Activated T-cell treated with anti-CD3 and anti-CD28 coated beads, Interleukin-2, amount 50 U/mL, for 4 hours (primary cell): ENCODE data around the gene PAX9. TPM values are rescaled to one million over a fixed set of nuclear protein-coding genes. Genes with fewer than 3 reads are reported as not detected.
"Not testable (repeated sequence)": the region's sequence is repeated elsewhere in the genome, so short reads cannot be mapped to it uniquely, and the experiment has no call there.

ENCODE experiments used
- ATAC-seq, 2 donors: fragments of 200-7000 bp; cut with Tn5 transposase; one replicate each; pipeline ENCODE4 v1.10.0; 2021
- DNase-seq: peaks from one replicate; pipeline ENCODE4 v3.0.0-alpha.2; 2020
- H3K27me3 Mint-ChIP-seq: one replicate; pipeline ENCODE4 v1.8.0; 2021; ENCODE audit warnings: low read depth, mixed read lengths
- H3K36me3 Mint-ChIP-seq: one replicate; pipeline ENCODE4 v1.8.0; 2022; ENCODE audit warnings: mixed read lengths; ENCODE audit not compliant: insufficient read depth
- H3K4me1 Mint-ChIP-seq: one replicate; pipeline ENCODE4 v1.8.0; 2021; ENCODE audit warnings: low read depth, mixed read lengths
- H3K4me3 Mint-ChIP-seq: one replicate; pipeline ENCODE4 v1.8.0; 2021; ENCODE audit warnings: mild to moderate bottlenecking, moderate library complexity, mixed read lengths
- H3K9me3 Mint-ChIP-seq: one replicate; pipeline ENCODE4 v1.8.0; 2021; ENCODE audit warnings: mixed read lengths
- total RNA-seq, 3 donors: library from RNA; stranded (reverse); gene quantifications; one replicate each; pipeline ENCODE4 v1.2.1, GENCODE V29; 2021

The PAX9 gene
- total RNA-seq, 3 donors from 2014 or later: 0.08 TPM; not detected in 2

- no peak for ATAC-seq
- Mint-ChIP-seq H3K27me3 (peaks cover 19% of the 10 kb centered on the region), H3K4me1 (no peaks in the 10 kb centered on the region), H3K36me3 (no peaks in the 10 kb centered on the region), H3K9me3 (no peaks in the 10 kb centered on the region), H3K4me3 (no peak overlapping the region)
- no peak for DNase-seq
Measured at GRCh38 chr14:36675581-36675980, 13.9 kb downstream of the PAX9 start.

- H3K4me3 Mint-ChIP-seq: no peak overlapping the region
- H3K27me3 Mint-ChIP-seq: peaks cover 19% of the 10 kb centered on the region
- no peaks in the 10 kb centered on the region for H3K4me1 Mint-ChIP-seq
- H3K36me3 Mint-ChIP-seq: no peaks in the 10 kb centered on the region
- DNase-seq: no peak
- no peaks in the 10 kb centered on the region for H3K9me3 Mint-ChIP-seq
- ATAC-seq: no peak
Measured at GRCh38 chr14:36676236-36676635, 14.6 kb downstream of the PAX9 start.

- ATAC-seq (no peak), DNase-seq (no peak)
- Mint-ChIP-seq H3K4me1 (no peaks in the 10 kb centered on the region), H3K27me3 (peaks cover 19% of the 10 kb centered on the region), H3K9me3 (no peaks in the 10 kb centered on the region), H3K4me3 (no peak overlapping the region), H3K36me3 (no peaks in the 10 kb centered on the region)
Measured at GRCh38 chr14:36682338-36682737, 20.7 kb downstream of the PAX9 start.

- no peak overlapping the region for H3K4me3 Mint-ChIP-seq
- no peak for DNase-seq
- peaks cover 14% of the 10 kb centered on the region for H3K27me3 Mint-ChIP-seq
- H3K36me3 Mint-ChIP-seq: no peaks in the 10 kb centered on the region
- no peaks in the 10 kb centered on the region for H3K4me1 Mint-ChIP-seq
- ATAC-seq: no peak
- no peaks in the 10 kb centered on the region for H3K9me3 Mint-ChIP-seq
Measured at GRCh38 chr14:36683083-36683724, 21.5 kb downstream of the PAX9 start.

- Mint-ChIP-seq H3K9me3 (no peaks in the 10 kb centered on the region), H3K4me1 (no peaks in the 10 kb centered on the region), H3K4me3 (no peak overlapping the region), H3K36me3 (no peaks in the 10 kb centered on the region), H3K27me3 (peaks cover 13% of the 10 kb centered on the region)
- no peak for ATAC-seq
- no peak for DNase-seq
Measured at GRCh38 chr14:36684946-36685345, 23.3 kb downstream of the PAX9 start.

- no peak overlapping the region for H3K4me3 Mint-ChIP-seq
- H3K9me3 Mint-ChIP-seq: no peaks in the 10 kb centered on the region
- DNase-seq: no peak
Measured at GRCh38 chr14:36690311-36691040, 28.8 kb downstream of the PAX9 start.

GRCh38 chr14:36699420-36699819 is 37.8 kb downstream of the PAX9 start:
- DNase-seq, H3K27me3 Mint-ChIP-seq, H3K36me3 Mint-ChIP-seq, H3K4me1 Mint-ChIP-seq, H3K9me3 Mint-ChIP-seq, H3K4me3 Mint-ChIP-seq, ATAC-seq: not testable (repeated sequence)

More at GRCh38 chr14:36690311-36691040, 28.8 kb downstream of the PAX9 start:
- H3K27me3 Mint-ChIP-seq: peaks cover 4% of the 10 kb centered on the region
- H3K36me3 Mint-ChIP-seq: no peaks in the 10 kb centered on the region
- no peak for ATAC-seq
- H3K4me1 Mint-ChIP-seq: no peaks in the 10 kb centered on the region

- DNase-seq: no peak
- peaks cover 3% of the 10 kb centered on the region for H3K27me3 Mint-ChIP-seq
- peaks cover 5% of the 10 kb centered on the region for H3K9me3 Mint-ChIP-seq
- no peak for ATAC-seq
- no peaks in the 10 kb centered on the region for H3K36me3 Mint-ChIP-seq
- no peak overlapping the region for H3K4me3 Mint-ChIP-seq
- no peaks in the 10 kb centered on the region for H3K4me1 Mint-ChIP-seq
Measured at GRCh38 chr14:36700651-36701050, 39.0 kb downstream of the PAX9 start.

- no peak overlapping the region for H3K4me3 Mint-ChIP-seq
- no peaks in the 10 kb centered on the region for H3K4me1 Mint-ChIP-seq
- ATAC-seq: no peak
- H3K36me3 Mint-ChIP-seq: no peaks in the 10 kb centered on the region
- H3K27me3 Mint-ChIP-seq: peaks cover 3% of the 10 kb centered on the region
- peaks cover 5% of the 10 kb centered on the region for H3K9me3 Mint-ChIP-seq
- DNase-seq: no peak
Measured at GRCh38 chr14:36701132-36701531, 39.5 kb downstream of the PAX9 start.

GRCh38 chr14:36702474-36702873 is 40.8 kb downstream of the PAX9 start:
- DNase-seq: no peak
- no peak overlapping the region for H3K4me3 Mint-ChIP-seq
- peaks cover 5% of the 10 kb centered on the region for H3K9me3 Mint-ChIP-seq
- peaks cover 3% of the 10 kb centered on the region for H3K27me3 Mint-ChIP-seq
- ATAC-seq: no peak
- H3K4me1 Mint-ChIP-seq: no peaks in the 10 kb centered on the region
- H3K36me3 Mint-ChIP-seq: no peaks in the 10 kb centered on the region

- Mint-ChIP-seq H3K36me3 (no peaks in the 10 kb centered on the region), H3K4me1 (no peaks in the 10 kb centered on the region), H3K9me3 (no peaks in the 10 kb centered on the region), H3K4me3 (no peak overlapping the region), H3K27me3 (no peaks in the 10 kb centered on the region)
- ATAC-seq (no peak), DNase-seq (no peak)
Measured at GRCh38 chr14:36707570-36707969, 45.9 kb downstream of the PAX9 start.

- no peak for DNase-seq
- Mint-ChIP-seq H3K4me3 (no peak overlapping the region), H3K9me3 (no peaks in the 10 kb centered on the region), H3K4me1 (no peaks in the 10 kb centered on the region), H3K27me3 (no peaks in the 10 kb centered on the region), H3K36me3 (no peaks in the 10 kb centered on the region)
- no peak for ATAC-seq
Measured at GRCh38 chr14:36713960-36714703, 52.5 kb downstream of the PAX9 start.

- no peak overlapping the region for H3K4me3 Mint-ChIP-seq
- no peaks in the 10 kb centered on the region for H3K4me1 Mint-ChIP-seq
- ATAC-seq: no peak
- H3K9me3 Mint-ChIP-seq: no peaks in the 10 kb centered on the region
- no peaks in the 10 kb centered on the region for H3K36me3 Mint-ChIP-seq
- DNase-seq: no peak
- H3K27me3 Mint-ChIP-seq: no peaks in the 10 kb centered on the region
Measured at GRCh38 chr14:36716614-36717184, 55.0 kb downstream of the PAX9 start.

GRCh38 chr14:36717363-36717762 is 55.7 kb downstream of the PAX9 start:
- no peak for DNase-seq
- ATAC-seq: no peak
- no peaks in the 10 kb centered on the region for H3K4me1 Mint-ChIP-seq
- H3K27me3 Mint-ChIP-seq: no peaks in the 10 kb centered on the region
- no peaks in the 10 kb centered on the region for H3K36me3 Mint-ChIP-seq
- H3K9me3 Mint-ChIP-seq: no peaks in the 10 kb centered on the region
- no peak overlapping the region for H3K4me3 Mint-ChIP-seq
